ENCODE results near the gene SNX18. TPM values are rescaled to one million over a fixed set of nuclear protein-coding genes. Genes with fewer than 3 reads are reported as not detected.
A peak's percentile ranks its signal among the peaks of the same experiment; 100 is the strongest.

The SNX18 gene
- total RNA-seq, 1 experiment from 2014 or later: 10.0 TPM

DNA sequence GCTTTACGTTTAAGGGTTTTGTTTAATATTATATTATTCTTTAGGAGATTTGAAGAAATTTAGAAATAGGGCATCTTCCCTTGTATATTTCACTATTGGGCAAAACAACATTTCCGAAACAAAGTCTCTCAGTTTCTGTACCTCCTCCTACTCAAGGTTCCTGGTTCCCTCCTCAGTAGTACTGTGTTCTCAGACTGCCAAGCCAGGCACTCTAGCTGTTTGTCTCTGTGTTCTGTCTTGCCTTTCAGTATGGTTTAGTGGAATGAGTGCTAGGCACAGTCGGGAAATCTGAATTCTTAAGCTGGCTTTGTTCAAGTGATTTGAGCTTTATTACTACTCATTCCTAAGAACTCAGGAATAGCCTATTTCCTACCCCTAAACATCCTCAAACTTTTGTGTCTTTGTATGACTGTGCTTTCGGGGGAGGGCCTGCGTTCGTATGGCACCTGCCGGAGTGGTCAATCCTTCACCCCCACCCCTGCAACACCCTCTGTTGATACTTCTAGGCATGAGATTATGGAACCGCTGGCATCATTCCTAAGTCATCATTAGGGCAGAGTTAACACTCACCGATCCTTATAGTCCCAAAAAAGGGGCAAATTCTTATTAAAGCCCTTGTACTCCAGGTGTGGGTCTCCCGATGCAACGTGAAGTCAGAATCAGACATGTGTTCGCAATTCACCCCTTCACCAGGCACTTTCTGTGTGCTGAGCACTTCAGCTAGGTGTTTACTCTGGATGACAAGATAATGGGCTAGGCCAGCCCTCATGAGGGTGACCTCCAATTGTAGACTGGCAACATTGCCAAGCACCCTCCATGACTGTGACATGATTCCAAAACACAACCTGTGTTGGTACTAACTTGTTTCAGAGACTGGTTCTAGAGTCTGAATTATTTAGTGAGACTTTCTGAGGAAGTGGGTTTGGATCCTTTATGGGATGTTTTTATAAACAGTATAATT, 24.5 kb downstream of the SNX18 start:
- no peak for DNase-seq (ENCODE audit: low spot score)

DNA sequence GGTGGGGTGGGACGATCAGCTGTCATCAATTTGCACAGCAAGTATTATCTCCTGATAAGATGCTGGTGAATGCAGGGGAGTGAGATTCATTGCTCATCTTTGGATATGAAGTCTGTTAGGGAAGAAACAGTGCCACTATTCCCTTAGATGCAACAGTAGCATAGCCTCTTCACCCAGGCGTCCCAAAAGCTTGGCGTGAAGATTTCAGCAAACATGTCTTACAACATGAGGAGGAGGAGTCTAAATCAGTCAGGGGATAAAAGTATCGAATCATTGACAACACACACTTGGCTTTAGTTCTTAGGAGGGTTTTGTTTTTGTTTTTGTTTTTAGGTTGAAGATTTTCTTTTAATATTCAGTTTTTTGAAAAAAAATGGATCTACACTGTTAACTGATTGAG, 26.5 kb downstream of the SNX18 start:
- no peak for DNase-seq (ENCODE audit: low spot score)

DNA sequence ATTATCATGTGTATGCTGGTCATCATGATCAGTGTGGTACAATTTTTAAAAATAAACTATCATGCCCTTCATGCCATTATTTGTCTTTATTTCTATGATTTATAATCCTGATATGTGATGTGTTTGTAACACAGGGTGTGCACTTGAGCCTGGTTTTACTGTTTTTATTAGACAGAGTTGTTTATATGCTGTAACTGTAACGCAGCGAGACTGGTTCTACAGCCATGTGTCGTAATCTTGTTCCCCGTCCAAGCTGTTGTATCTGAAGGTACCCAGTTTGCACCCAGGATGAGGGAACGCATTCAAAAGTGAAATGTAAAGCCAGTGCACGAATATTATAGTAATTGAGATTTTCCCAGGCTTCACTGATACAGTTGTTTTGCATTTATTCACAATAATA, 28.2 kb downstream of the SNX18 start:
- DNase-seq (ENCODE audit: low spot score): no peak

DNA sequence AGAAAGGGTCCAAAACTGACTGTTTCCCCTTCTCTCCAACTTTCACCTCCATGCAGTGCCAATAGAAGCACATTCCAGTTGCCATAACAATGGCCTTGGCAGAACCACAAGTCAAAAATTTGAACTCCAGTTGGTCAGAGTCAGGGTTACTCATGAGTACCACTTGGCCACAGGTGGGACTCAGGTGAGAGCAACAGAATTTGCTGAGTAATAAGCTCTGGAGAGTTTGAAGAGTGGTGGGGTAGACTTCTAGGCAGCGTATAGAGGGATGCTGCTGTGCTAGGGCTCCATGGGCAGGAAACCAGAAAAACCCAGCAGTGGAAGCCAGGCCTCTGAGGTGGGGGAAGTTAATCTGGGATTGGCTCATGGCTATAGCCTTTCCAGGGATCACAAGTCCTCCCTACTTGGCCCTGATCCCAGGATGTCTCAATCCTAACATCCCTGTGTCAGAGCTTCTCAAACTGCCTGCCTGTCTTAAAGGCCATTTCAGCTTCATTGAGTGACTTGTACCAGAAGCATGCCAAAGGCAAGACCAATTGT, 30.2 kb downstream of the SNX18 start:
- peak; percentile 34 for DNase-seq (ENCODE audit: low spot score)

DNA sequence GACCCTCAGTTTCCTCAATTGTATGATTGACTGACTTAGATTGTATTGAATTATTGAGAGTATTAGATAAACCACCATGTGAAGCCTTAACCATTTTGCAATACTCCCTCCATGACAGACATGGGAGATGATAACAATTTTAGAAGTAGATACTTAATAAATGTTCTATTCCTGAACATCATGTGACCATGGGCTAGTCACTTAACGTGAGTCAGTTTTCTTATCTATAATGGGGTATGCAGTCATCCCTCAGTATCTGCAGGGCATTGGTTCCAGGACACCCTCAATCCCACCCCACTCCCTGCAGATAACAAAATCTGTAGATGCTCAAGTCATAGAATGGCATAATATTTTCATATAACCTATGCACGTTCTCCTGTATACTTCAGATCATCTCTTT, 31.0 kb downstream of the SNX18 start:
- DNase-seq (ENCODE audit: low spot score): no peak

DNA sequence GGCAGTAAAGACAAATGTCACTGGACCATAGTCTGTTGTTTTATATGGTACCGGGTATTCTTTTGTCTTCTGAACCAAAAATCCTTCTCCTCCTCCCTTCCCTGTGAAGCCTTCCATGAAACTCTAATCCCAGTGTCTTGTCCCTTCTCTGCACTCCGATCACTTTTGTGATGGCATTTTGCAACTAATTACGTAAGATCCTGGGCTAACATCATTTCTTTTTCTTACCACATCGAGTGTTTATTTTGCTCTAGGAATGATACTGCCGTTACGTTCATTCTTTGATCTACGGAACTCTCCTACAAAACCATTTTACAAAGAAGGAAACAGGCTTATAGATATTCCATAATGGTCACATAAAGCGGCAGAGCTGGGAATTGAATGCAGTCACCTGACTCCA, 33.7 kb downstream of the SNX18 start:
- no peak for DNase-seq (ENCODE audit: low spot score)

DNA sequence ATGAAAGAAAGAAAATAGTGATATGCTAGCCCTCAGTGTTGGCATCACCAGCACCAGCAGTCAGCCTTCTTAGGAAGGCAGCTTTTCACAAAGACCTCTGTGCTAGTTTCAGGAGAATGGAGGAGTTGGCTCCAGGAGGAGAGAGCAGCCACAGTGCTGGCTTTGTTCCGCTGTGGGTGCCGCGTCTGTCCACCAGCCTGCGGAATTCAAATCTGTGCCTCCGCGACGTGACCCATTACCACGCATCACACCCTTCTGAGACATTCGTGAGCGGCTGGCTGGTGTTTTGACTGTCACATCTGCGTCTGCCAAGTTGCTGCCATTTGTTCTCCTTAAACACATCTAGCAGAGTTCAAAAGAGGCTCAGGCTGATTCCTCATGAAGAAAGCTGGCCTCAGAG, 34.4 kb downstream of the SNX18 start:
- no peak for DNase-seq (ENCODE audit: low spot score)

DNA sequence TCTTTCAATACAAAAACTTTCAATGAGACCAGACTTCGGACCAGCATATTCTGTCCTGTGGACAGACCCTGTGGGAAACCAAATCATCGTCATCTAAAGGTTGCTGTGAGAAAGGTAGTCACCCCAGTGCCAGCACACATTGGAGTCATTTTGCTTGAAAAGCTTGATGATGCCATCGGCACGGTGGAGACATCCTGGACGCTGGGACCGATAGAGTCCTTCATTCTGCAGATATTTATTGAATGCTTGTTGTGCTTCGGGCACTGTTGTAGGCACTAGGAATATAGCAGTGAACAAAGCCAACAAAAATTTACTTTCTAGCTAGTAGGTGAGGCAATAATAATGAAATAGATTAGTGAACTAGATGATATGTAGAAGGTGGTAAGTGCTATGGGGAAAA, 34.9 kb downstream of the SNX18 start:
- DNase-seq (ENCODE audit: low spot score): no peak

DNA sequence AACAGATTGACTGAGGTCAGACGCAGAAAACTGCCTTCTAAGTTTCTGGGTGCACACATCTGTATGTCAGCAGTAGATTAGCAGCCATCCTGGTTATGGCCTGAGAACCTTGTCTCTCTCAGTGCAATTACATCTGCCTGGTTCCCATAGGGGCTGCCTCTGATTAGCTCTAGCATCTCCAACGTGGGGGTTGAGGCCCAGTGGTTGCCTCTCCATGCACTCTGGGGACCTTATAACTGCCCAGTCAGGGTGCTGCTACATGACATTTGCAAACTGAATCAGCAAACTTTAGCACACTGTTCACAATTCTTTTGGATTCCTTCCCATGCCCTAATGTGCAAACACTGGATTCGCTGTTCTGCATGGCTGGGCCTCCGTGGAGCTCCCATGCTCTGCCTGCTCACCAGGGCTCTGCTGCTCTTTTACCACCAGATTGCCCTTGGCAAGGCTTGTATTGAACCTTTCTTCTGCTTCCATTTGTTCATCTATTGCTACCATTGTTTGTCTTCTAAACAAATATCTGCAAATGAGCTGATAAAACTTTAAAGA, 36.2 kb downstream of the SNX18 start:
- DNase-seq (ENCODE audit: low spot score): no peak

DNA sequence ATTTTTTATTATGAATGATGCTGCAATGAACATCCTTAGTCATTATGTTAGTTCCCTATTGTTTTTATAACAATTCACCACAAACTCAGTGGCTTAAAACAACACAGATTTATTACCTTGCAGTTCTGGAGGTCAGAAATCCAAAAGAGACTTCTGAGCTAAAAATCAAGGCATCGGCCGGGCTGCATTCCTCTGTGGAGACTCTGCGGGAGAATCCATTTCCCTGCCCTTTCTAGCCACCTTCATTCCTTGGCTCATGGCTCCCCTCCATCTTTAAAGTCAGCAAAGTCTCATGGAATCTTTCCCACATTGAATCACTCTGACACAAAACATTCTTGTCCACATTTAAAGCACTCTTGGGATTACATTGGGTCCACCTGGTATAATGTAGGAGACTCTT, 38.6 kb downstream of the SNX18 start:
- DNase-seq (ENCODE audit: low spot score): no peak

DNA sequence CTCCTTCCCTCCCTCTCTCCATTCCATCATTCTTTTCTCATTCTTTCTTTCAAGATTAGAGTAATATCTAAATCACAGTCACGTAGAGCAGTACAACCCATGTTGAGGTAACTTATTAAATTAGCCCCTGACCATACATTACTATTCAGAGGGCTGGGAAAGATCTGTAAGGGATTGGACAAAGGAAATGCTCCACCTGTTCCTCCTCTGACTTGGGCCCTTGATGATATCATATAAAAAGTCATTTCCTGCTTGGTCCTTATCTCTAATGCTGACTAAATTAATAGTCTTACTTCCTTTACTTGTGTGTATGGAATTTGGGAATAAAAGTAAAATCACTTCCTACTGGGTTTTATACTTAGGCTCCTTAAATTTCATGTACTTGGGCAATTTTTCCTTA, 40.8 kb downstream of the SNX18 start:
- no peak for DNase-seq (ENCODE audit: low spot score)

DNA sequence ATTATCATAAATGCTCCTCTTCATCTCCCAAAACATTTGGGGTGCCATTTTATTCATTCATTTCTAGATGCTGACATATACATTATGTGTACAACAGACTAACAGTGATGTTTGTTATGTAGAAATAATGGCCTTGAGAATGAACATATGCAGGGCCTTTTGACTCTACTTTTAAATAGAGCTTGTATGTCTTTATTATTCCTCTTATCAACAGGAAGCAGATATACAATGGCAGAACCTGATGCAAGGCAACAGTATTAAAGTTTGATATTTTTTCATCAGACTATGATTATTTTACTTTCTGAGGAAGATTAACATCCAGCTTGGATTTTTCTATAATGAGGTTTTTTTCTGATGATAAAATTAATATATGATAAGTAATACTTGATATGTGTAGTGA, 44.1 kb downstream of the SNX18 start:
- DNase-seq (ENCODE audit: low spot score): no peak

DNA sequence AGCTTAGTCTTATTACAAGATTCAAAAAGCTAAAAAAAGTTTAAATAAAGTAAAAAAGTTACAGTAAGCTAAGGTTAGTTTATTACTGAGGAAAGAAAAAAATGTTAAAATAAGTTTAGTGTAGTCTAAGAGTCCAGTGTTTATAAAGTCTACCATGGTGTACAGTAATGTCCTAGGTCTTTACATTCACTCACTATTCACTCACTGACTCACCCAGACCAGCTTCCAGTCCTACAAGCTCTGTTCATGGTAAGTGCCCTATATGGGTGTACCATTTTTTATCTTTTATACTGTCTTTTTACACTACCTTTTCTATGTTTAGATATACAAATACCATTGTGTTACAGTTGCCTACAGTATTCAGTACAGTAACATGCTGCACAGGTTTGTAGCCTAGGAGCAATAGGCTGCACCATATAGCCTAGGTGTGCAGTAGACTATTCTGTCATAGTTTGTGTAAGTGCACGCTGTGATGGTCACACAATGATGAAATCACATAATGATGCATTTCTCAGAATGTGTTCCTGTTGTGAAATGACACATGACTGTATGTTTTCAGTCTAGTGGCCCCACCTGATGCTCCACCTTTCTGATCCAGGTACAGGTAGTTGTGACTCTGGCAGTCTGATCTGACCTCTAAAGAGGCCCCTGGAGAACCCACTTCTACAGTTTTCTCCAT, 45.7 kb downstream of the SNX18 start:
- DNase-seq (ENCODE audit: low spot score): no peak

DNA sequence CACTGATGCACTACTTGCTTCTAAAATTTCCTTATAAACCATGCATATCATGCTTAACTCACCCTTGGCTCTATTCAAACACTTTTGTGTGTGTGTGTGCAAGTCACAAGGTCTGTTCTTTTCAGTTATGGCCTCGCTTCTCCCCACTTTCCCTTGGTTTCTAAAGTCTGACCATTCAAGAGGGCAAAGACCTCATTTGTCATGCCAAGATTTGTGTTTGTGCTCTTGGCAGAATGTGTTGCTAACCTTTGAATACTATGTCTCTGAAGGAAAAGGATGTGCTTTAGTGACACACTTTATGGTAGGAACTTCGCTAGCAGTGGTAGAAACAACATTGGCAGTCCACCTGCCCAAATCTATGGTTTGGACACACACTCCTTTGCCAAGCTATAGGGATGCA, 50.4 kb downstream of the SNX18 start:
- no peak for DNase-seq (ENCODE audit: low spot score)

DNA sequence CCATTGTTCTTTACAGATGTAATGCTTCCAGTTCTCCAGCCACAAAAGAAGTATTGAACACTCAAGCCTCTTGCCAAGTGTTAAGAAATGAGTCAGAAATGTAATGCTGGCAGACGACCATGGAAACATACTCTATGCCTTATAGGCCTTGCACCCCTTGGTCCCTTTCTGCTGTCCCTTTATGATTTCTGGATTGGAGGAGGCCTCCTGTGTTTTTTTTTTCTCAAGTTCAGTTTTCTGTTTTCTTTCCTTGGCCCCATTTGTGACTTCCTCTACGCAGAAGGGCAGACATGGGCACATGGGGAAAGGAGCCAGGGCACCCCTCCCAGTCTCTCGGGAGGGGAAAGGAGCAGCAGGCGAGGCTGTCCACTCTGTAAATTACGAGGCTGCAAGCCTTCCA, 53.4 kb downstream of the SNX18 start:
- DNase-seq (ENCODE audit: low spot score): no peak

DNA sequence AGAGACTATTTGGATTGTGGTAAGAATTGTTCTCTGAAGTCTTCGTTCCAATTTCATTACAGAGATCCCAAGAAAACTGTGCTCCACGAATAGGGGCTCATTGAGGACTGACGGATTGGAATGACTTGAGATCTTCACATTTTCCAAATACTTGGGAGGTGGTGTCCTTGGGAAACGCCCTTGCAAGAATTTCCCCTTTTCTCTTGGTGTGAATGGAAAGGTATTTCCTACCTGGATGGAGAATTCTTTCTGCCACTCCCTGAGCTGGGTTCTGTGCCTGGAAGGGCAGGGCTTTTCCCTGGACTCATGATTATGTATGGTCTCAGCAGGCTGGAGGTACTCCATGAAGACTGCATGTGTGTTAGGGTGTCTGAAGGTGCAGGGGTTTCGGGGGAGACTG, 53.9 kb downstream of the SNX18 start:
- no peak for DNase-seq (ENCODE audit: low spot score)

DNA sequence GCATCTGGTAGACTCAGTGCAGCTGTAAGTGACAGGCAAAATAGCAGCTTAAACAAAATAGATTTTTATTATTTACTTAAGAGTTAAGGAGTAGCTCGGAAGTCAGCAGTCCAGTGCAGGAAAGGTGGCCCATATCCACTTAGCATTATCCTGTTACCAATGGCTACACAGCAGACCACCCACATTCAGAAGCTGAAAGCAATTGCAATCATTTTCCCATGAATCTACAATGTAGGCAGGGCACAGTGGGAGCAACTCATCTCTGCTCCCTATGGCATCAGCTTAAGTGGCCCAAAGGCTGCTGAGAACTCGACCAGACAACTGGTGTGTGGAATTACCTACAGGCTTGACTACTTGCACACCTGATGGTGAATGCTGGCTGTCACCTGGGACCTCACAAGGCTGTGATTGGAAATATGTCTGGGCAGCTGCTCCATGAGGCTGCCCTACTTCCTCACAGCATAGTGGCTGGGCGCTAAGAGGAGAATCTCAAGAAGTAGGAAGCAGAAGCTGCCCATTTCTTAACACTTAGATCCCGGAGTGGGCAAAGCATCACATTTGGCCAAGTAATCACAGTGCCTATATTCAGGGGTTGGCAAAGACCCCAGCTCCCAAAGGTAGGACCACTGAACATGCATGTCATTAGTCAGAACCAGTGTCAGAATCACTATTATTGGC, 56.4 kb downstream of the SNX18 start:
- no peak for DNase-seq (ENCODE audit: low spot score)

DNA sequence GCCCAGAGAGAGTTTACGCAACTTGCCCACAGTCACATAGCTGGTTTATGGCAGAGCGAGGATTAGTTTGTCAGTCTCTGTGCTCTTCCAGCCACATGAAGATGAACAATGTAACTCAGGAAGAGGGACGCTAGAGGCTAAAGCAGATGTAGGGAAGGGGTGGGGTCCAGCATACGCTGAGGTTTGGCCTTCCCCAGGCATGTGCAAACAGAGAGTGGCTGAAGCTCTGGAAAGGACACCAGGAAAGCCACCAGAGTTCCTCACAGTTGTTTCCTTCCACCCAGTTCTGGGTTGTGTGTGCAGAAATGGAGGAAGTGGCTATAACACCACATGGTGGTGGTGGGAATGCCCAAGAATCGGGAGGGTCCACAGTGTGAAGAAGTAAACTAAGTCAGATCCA, 60.0 kb downstream of the SNX18 start:
- DNase-seq (ENCODE audit: low spot score): no peak

DNA sequence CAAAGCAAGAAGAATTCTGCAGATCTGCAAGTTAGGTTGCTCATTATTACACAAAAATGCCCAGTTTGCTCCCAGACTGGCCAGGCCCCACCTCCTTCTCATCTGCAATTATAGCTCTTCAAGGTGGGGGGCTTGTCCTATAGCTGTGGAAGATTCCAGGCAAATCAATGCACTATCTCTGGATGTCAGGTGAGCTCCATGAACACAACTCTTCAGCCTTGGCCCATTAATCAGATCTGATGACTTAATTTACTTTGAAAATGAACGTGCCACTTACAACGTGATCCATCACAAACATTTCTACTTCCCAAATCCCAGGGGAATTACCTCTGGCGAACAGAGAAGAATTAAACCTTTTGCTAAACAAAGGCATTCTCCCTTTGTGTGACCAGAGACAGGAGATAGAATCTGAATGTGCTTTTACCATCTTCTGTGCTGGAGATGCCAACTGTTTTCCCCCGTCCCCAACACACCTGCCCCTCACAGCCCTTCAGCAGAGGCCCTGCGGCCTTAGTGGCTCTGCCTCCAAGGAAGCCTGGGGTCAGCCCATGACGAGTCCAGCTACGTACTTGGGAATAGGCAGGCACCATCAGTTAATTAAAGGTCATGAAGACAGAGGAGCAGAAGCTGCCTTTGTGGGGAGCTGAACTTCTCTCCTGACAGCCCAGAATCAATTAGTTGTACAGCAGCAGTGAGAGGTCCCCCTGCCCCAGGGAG, 60.5 kb downstream of the SNX18 start:
- DNase-seq (ENCODE audit: low spot score): no peak

DNA sequence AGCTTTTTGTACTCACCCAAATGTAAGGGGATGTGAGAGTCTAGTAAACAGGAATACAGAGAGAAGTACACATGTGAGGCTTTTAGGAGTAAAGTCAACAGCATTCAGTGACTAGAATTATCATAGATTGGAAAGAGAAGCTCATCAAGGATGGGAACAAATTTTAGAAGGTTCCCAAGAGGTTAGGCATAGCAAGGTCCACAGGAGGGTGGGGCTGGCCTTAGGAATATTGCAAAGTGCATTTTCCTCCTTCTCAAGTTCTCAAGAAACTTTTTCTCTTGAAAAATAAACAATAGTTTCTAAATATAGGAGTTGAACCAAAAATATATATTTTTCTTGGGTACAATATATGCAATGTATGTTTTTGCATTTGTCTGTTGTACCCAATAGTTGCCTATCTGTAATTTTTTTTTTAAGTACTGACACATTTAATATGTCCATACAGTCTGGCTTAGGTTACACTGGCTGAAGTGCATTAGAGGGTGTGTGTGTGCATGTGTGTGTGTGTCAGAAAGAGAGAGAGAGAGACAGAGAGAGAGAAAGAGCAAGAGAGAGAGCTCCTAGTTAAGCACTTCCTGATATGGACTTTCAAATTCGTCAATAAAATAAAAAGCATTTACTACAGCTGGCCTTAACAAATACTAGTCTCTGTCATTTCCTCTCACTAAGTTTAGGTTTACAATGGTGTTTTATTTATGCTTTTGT, 62.2 kb downstream of the SNX18 start:
- no peak for DNase-seq (ENCODE audit: low spot score)
